ENCODE results near the gene SMURF1.

SMURF1 gene

DNA sequence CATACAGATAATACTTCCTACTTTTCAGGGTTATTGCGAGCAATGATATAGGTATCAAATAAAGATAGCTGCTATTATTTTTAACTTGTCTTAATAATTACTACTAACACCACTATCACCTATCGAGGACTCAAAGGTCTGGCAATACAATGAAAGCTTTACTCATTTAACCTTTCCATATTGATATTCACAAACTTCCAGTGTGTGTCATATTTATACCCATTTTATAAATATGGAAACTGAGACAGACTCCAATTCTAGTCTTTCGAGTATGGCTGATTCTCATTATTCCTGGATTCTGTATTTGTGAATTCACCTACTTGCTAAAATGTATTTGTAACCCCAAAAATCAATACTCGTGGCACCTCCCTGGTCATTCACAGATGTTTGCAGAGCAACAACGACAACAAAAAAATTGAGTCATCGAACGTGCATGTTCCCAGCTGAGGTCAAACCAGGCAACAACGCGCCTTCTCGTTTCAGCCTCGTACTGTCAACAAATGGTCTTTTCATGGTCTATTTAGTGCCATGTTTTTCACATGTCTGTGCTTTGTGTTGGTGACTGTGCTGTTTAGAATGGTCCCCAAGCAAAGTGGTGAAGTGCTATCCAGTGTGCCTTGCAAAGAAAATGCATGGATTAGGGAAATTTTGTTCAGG, 51.7 kb downstream of the SMURF1 start:
- no peak overlapping the region for H3K4me3 ChIP-seq (ENCODE audit: low read depth, low read length)
- TF ChIP-seq, protein P1, sequence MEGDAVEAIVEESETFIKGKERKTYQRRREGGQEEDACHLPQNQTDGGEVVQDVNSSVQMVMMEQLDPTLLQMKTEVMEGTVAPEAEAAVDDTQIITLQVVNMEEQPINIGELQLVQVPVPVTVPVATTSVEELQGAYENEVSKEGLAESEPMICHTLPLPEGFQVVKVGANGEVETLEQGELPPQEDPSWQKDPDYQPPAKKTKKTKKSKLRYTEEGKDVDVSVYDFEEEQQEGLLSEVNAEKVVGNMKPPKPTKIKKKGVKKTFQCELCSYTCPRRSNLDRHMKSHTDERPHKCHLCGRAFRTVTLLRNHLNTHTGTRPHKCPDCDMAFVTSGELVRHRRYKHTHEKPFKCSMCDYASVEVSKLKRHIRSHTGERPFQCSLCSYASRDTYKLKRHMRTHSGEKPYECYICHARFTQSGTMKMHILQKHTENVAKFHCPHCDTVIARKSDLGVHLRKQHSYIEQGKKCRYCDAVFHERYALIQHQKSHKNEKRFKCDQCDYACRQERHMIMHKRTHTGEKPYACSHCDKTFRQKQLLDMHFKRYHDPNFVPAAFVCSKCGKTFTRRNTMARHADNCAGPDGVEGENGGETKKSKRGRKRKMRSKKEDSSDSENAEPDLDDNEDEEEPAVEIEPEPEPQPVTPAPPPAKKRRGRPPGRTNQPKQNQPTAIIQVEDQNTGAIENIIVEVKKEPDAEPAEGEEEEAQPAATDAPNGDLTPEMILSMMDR (IDR thresholded peaks at IDR 0.05; ENCODE audit: insufficient read depth, low read depth, low read length, missing control alignments) = no peak
- DNase-seq (ENCODE audit: low read depth) = no peak

DNA sequence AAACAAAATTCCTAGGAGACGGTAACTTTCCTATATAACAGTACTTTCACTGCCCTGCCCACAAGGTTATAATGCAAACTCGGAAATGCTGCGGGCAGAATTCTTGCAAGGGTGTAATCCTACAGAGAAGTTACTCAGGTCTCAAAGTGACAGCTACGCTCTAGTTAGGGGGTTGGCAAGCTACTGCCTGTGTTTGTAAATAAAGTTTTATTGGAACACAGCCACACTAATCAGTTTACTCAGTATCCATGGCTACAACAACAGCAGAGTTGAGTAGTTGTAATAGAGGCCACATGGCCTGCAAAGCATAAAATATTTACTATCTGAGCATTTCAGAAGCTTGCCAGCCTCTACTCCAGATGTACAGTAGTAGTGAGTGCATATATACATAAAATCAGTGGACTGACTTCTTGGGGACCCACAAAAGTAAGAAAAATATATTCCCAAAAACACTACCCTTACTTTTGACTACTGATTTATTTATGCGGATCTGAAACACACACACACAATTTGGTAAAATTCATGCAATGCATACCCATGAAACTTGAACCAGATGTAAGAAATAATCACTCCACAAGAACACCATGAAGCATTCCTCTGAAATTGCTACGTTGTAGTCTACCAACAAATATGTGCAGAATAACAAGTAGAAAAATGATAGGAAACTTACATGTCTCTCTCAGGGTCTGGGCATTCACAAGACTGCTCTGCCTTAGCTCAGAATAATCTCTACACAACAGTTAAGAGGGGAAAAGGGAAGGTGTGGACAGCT, 53.0 kb downstream of the SMURF1 start:
- no peak for DNase-seq (ENCODE audit: low read depth)
- H3K4me3 ChIP-seq (ENCODE audit: low read depth, low read length) = no peak overlapping the region
- TF ChIP-seq, protein P1 (IDR thresholded peaks at IDR 0.05; ENCODE audit: insufficient read depth, low read depth, low read length, missing control alignments) = no peak

DNA sequence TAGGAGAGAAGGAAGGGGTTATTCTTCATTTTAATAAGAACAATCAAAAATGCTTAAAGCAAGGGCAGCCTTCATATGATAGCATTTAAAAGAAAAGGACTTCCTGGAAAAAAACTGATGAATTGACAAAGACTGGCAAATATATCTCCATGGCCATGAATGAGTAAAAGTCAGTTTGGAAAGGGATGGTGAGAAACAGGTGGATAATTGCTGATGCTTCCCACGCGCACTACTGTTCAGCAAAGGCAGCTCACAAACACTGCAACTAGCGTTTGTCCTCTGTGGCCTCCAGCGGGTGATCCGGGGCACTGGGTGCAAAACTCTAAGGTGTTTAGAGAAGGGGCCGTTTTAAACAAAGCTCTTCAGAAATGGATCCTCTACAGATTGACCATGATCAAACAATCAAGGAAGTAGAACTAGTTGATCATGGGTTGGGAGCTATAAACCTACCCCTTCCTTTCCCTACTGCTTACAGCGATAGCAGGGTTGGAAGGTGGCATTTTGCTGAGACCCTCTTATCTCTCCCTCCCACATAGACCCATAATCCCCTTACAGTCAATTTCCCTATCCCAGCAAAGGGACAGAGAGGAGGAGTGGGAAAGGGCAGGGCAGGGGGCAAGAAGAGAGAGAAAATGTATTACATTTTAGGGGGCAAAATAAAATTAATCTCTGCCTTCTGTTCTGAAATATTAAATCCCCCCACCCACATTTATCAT, 53.8 kb downstream of the SMURF1 start:
- TF ChIP-seq, protein P1 (IDR thresholded peaks at IDR 0.05; ENCODE audit: insufficient read depth, low read depth, low read length, missing control alignments) = no peak
- H3K4me3 ChIP-seq (ENCODE audit: low read depth, low read length) = no peak overlapping the region
- no peak for DNase-seq (ENCODE audit: low read depth)

DNA sequence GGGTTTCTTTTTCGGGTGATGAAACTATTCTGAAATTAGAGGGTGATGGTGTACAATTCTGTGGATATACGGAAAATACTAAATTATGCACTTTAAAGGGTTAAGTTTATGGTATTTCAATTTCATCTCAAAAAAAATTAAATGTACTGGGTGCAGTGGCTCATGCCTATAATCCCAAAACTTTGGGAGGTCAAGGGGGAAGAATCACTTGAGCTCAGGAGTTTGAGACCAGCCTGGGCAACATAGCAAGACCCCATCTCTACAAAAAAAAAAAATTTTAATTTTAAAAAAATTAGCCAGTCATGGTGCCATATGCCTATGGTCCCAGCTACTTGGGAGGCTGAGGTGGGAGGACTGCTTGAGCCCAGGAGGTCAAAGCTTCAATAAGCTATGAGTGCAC, 57.0 kb downstream of the SMURF1 start:
- TF ChIP-seq, protein P1 (IDR thresholded peaks at IDR 0.05; ENCODE audit: insufficient read depth, low read depth, low read length, missing control alignments) = no peak
- DNase-seq (ENCODE audit: low read depth) = no peak
- no peak overlapping the region for H3K4me3 ChIP-seq (ENCODE audit: low read depth, low read length)

DNA sequence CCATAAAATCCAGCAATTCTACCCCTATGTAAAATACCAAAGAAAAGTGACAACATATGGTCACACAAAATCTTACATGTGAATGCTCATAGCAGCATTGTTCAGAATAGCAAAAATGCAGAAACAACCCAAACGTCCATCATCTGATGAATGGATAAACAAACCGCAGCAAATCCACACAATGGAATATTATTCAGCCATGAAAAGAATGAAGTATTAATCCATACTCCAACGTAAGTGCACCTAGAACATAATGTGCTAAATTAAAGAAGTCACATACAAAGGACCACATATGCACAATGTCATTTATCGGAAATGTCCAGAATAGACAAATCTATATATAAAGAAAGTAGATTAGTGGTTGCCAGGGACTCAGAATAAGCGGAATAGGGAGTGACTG, 57.4 kb downstream of the SMURF1 start:
- DNase-seq (ENCODE audit: low read depth) = no peak
- TF ChIP-seq, protein P1 (IDR thresholded peaks at IDR 0.05; ENCODE audit: insufficient read depth, low read depth, low read length, missing control alignments) = no peak
- no peak overlapping the region for H3K4me3 ChIP-seq (ENCODE audit: low read depth, low read length)

DNA sequence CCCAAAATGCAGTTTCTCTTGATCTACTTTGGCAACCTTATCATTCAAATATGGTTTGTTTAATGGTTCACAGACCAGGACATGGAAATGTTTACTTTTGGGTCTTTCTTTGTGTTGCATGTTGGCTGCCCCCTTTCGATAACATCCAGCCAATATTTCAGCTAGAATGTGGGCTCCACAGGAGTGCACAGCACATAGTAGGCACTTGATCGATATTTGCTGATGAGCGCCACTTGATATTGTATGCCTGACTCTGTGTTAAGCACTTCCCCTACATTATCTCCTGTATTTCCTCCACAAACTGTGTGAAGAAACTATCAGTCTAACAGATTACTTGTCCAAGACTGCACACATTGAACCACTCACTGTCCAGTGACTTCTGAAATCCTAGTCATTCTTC, 60.2 kb downstream of the SMURF1 start:
- DNase-seq (ENCODE audit: low read depth) = no peak
- TF ChIP-seq, protein P1 (IDR thresholded peaks at IDR 0.05; ENCODE audit: insufficient read depth, low read depth, low read length, missing control alignments) = no peak
- no peak overlapping the region for H3K4me3 ChIP-seq (ENCODE audit: low read depth, low read length)

Data from GM12865 (cell line).